ENCODE results near the gene HERC4.
"Not testable (repeated sequence)": the region's sequence is repeated elsewhere in the genome, so short reads cannot be mapped to it uniquely, and the experiment has no call there.

The HERC4 gene

DNA sequence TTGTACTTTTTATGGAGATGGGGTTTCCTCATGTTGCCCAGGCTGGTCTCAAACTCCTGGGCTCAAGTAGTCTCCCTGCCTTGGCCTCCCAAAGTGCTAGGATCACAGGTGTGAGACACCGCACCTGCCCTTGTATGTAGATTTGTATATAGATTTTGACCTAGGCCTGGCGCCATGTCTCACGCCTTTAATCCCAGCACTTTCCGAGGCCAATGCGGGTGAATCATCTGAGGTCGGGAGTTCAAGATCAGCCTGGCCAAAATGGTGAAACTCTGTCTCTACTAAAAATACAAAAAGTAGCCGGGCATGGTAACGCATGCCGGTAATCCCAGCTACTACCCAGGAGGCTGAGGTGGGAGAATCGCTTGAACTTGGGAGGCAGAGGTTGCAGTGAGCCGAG is 197.7 kb downstream of the HERC4 start:
- DNase-seq (ENCODE audit: low read depth), result not testable (repeated sequence)

DNA sequence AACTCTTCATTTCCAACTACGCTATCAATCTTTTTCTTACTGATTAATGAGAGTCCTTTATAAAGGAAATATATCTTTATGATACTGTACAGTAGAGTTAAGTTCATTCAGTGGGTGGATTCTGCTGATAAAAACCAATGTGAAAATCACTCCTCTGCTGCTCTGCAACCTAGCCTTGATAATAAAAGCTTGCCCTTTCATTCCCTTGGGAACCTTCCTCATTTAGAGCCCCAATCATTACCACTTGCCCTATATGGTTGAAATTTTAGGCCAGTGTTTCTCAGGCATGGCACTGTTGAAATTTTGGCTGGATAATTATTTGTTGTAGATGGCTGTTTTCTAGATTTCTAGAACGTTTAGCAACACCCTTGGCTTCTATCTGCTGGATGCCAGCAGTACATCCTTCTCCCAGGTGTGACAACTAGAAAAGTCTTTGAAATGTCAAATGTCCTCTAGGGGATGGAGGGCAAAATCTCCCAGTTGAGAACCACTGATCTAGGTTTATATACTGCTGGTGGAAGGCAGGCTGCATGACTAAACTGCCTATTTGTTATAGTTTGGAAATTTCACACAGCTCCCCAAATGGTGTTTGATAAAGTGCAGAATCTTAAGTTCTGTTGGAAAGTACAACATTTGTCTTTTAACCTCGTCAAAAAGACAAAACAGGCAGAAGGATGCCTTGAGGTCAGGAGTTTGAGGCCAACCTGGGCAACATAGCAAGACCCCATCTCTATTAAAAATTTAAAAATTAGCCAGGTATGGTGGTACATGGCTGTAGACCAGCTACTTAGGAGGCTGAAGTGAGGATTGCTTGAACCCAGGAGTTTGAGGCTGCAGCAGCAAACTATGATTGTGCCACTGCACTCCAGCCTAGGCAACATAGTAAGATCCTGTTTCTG is 199.5 kb downstream of the HERC4 start:
- DNase-seq (ENCODE audit: low read depth), result no peak

Data from stromal cell of bone marrow (primary cell).